ENCODE results near the gene LEP. TPM values are rescaled to one million over a fixed set of nuclear protein-coding genes. Genes with fewer than 3 reads are reported as not detected.

The LEP gene
- total and polyA plus RNA-seq, 9 of the 15 experiments (the other 6 are each of a cell fraction or from before 2014, with no cell fraction given) = not detected

DNA sequence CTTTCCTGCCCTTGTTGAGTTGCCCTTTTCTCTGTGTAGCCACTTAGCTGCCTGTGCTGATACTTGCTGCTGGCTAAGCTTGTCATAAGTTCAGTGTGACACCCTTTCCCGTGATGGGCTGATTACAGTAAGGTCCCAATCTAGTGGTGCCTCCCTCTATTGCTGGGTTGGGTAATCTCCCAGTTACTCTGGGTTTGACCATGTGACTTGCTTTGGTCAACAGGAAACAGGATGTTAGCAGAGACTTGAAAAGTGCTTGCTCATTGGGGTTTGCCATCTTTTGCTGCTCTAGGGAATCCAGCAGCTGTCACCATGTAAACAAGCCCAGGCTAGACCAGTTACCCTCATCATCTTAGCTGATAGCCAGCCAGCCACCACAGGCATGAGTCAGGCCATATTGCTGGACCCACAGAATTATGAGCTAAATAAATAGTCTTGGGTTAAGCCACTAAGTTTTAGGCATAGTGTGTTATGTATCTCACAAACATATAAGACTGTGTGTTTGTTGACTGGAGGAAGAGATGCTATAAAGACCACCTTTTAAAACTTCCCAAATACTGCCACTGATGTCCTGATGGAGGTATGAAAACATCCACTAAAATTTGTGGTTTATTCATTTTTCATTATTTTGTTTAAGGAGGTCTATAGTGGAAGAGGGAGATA is 4.0 kb upstream of the LEP start (continued):
- TF ChIP-seq MAZ (CRISPR knock-in tag; conservative IDR thresholded peaks at IDR 0.05 in 1 of 2, IDR thresholded peaks at IDR 0.05 in 1 of 2) (peak in 1 of 2 experiments; percentile 87; a peak in 2 of 4 replicates), PHF8 (IDR thresholded peaks at IDR 0.05; ENCODE audit: borderline replicate concordance, low read length) (no peak), ZKSCAN8 (CRISPR knock-in tag; IDR thresholded peaks at IDR 0.05) (peak; percentile 96), MTA3 (IDR thresholded peaks at IDR 0.05; ENCODE audit: borderline replicate concordance) (peak; percentile 48; the same call in 1 of the 2 replicates), PTRF (tag; IDR thresholded peaks at IDR 0.05) (peak; percentile 82), JUND (IDR thresholded peaks at IDR 0.05; ENCODE audit: borderline replicate concordance, low read depth, low read length) (peak; percentile 55; the same call in 1 of the 2 replicates), JUND (tag; IDR thresholded peaks at IDR 0.05; ENCODE audit: borderline replicate concordance, low read depth, low read length) (peak; percentile 79; the same call in 2 of the 3 replicates), FOXA3 (CRISPR knock-in tag; conservative IDR thresholded peaks at IDR 0.05 in 1 of 2, IDR thresholded peaks at IDR 0.05 in 1 of 2) (peak; percentile 94 to 99), POLR2H (tag; IDR thresholded peaks at IDR 0.05; ENCODE audit: low read depth) (no peak), SUPT5H (IDR thresholded peaks at IDR 0.05) (no peak), U2AF1 (optimal IDR thresholded peaks at IDR 0.05; ENCODE audit: low read depth, low read length) (no peak), NEUROD1 (IDR thresholded peaks at IDR 0.05; ENCODE audit: borderline replicate concordance, low read depth, low read length, partially characterized antibody) (peak; percentile 27), TSC22D4 (tag; IDR thresholded peaks at IDR 0.05) (no peak), FOXA1 (IDR thresholded peaks at IDR 0.05; ENCODE audit: borderline replicate concordance) (peak; percentile 45), TGIF2 (CRISPR knock-in tag; IDR thresholded peaks at IDR 0.05) (no peak), CBFB (CRISPR knock-in tag; IDR thresholded peaks at IDR 0.05) (no peak), MYBL2 (IDR thresholded peaks at IDR 0.05; ENCODE audit: low read depth) (no peak), MYBL2 (CRISPR knock-in tag; IDR thresholded peaks at IDR 0.05; ENCODE audit: borderline replicate concordance) (no peak)
- TF ChIP-seq, protein P1, sequence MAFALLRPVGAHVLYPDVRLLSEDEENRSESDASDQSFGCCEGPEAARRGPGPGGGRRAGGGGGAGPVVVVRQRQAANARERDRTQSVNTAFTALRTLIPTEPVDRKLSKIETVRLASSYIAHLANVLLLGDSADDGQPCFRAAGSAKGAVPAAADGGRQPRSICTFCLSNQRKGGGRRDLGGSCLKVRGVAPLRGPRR (CRISPR knock-in tag; IDR thresholded peaks at IDR 0.05) = no peak
- TF ChIP-seq, protein P2, sequence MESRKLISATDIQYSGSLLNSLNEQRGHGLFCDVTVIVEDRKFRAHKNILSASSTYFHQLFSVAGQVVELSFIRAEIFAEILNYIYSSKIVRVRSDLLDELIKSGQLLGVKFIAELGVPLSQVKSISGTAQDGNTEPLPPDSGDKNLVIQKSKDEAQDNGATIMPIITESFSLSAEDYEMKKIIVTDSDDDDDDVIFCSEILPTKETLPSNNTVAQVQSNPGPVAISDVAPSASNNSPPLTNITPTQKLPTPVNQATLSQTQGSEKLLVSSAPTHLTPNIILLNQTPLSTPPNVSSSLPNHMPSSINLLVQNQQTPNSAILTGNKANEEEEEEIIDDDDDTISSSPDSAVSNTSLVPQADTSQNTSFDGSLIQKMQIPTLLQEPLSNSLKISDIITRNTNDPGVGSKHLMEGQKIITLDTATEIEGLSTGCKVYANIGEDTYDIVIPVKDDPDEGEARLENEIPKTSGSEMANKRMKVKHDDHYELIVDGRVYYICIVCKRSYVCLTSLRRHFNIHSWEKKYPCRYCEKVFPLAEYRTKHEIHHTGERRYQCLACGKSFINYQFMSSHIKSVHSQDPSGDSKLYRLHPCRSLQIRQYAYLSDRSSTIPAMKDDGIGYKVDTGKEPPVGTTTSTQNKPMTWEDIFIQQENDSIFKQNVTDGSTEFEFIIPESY (CRISPR knock-in tag; IDR thresholded peaks at IDR 0.05) = no peak
- TF ChIP-seq, protein P3, sequence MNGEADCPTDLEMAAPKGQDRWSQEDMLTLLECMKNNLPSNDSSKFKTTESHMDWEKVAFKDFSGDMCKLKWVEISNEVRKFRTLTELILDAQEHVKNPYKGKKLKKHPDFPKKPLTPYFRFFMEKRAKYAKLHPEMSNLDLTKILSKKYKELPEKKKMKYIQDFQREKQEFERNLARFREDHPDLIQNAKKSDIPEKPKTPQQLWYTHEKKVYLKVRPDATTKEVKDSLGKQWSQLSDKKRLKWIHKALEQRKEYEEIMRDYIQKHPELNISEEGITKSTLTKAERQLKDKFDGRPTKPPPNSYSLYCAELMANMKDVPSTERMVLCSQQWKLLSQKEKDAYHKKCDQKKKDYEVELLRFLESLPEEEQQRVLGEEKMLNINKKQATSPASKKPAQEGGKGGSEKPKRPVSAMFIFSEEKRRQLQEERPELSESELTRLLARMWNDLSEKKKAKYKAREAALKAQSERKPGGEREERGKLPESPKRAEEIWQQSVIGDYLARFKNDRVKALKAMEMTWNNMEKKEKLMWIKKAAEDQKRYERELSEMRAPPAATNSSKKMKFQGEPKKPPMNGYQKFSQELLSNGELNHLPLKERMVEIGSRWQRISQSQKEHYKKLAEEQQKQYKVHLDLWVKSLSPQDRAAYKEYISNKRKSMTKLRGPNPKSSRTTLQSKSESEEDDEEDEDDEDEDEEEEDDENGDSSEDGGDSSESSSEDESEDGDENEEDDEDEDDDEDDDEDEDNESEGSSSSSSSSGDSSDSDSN (IDR thresholded peaks at IDR 0.05; ENCODE audit: borderline replicate concordance in 1 of 2, low read depth in 2 of 2, low read length in 2 of 2) = 0 out of 4 replicates have a peak, but pooled peaks of 1 of the 2 experiments have one; percentile 37
- TF ChIP-seq, protein P4, sequence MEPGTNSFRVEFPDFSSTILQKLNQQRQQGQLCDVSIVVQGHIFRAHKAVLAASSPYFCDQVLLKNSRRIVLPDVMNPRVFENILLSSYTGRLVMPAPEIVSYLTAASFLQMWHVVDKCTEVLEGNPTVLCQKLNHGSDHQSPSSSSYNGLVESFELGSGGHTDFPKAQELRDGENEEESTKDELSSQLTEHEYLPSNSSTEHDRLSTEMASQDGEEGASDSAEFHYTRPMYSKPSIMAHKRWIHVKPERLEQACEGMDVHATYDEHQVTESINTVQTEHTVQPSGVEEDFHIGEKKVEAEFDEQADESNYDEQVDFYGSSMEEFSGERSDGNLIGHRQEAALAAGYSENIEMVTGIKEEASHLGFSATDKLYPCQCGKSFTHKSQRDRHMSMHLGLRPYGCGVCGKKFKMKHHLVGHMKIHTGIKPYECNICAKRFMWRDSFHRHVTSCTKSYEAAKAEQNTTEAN (CRISPR knock-in tag; IDR thresholded peaks at IDR 0.05) = no peak
